ENCODE data around the gene TCP11.

Gene TCP11

DNA sequence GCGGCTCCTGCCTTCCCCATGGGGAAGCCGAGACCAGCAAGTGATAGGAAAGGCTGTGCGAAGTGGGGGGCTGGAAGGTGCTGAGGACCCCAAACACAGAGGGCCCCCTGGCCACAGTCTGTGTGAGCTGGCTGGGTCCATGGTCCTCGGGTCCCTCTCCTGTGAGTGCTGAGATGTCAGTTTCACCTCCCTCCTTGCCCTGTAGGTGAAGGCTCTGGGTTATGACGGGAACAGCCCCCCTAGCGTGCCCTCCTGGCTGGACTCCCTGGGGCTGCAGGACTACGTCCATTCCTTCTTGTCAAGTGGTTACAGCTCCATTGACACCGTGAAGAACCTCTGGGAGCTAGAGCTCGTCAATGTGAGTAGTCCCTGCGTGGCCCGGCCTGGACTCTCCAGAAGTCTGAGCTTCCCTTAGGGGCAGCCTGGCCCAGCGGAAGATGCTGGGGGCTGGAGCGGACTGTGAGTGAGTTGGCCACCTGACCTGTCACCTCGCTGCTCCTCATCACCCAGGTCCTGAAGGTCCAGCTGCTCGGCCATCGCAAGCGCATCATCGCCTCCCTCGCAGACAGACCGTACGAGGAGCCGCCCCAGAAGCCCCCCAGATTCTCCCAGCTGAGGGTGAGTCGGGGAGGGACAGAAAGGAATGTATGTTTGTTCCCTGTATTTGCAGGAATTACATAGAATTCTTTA is 61.7 kb downstream of the TCP11 start:
- no peak for TF ChIP-seq CTCF (conservative IDR thresholded peaks at IDR 0.05)
- no peak overlapping the region for H3K27ac ChIP-seq

DNA sequence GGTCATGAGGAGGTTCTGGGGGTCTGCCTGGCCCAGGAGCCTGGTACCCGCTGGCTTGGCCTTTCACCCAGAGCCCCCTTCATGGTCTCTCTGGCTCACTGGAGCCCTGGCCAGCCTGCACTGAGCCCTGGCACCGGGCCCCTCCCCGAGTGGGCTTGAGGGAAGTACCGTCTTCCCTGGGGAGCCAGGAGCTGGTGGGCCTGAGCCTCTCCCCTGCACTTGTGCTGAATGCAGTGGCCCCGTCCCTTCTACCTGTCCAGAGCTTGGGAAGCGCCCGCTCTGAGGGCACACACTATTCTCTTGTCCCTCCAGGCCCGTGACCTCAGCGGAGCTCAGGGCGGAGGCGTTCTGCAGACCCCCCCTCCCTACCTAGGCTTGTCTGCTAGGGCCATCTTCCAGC is 62.2 kb downstream of the TCP11 start:
- TF ChIP-seq CTCF (conservative IDR thresholded peaks at IDR 0.05), result no peak
- no peak overlapping the region for H3K27ac ChIP-seq

DNA sequence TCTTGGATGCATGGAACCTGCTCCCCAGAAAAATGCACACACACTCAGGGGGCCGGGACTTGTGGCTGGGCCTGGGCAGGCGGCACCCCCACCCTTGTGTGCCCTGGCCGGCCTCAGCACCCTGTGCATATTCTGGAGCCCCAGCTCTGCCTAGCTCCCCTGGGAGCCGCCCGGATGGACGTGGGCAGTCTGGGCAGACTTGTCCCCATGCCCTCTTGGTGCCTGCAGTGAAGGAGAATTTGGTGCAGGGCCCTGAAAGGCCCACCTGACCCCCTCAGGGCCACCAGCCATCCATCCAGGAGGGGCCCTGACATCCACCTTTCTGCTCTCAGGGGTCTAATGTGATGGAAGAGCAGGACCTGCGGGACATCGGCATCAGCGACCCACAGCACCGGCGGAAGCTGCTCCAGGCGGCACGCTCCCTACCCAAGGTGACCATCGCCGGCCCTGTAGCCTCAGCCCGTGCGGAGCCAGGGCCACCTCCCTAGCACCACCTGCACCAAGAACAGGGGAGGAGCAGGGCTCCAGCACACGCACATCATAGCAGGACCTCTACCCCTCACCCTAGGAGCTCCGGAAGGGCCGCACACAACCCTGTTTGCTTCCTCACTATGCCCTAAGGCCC is 62.8 kb downstream of the TCP11 start:
- TF ChIP-seq CTCF (conservative IDR thresholded peaks at IDR 0.05), result no peak
- no peak overlapping the region for H3K27ac ChIP-seq

DNA sequence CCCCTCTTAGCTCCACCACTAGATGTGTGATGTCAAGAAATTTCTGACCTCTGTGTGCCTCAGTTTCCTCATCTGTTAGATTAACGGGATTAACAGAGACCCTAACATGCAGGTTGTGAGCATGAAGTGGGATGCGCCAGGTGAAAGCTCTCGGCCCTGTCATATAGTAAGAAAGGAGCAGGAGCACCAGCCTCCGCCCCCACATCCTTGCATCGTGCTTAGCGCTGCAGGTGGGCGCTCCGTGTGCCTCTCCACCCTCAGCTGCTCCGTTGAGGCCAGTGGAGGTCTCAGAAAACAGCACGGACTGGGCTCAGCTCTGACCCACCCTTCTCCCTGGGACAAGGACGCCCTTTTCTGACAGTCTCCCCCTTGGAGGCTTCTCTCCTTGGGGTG is 63.4 kb downstream of the TCP11 start:
- TF ChIP-seq CTCF (conservative IDR thresholded peaks at IDR 0.05), result no peak

GRCh38 chr6:35076997-35077712 is 64.0 kb downstream of the TCP11 start:
- TF ChIP-seq CTCF (conservative IDR thresholded peaks at IDR 0.05), result no peak
- no peak overlapping the region for H3K27ac ChIP-seq

More for the DNA sequence above, 63.4 kb downstream of the TCP11 start:
- H3K27ac ChIP-seq, result no peak overlapping the region

GRCh38 chr6:35073766-35074471 is 67.2 kb downstream of the TCP11 start:
- H3K27ac ChIP-seq, result no peak overlapping the region
- TF ChIP-seq CTCF (conservative IDR thresholded peaks at IDR 0.05), result no peak

GRCh38 chr6:35073211-35073610 is 67.9 kb downstream of the TCP11 start:
- TF ChIP-seq CTCF (conservative IDR thresholded peaks at IDR 0.05), result no peak
- no peak overlapping the region for H3K27ac ChIP-seq

Measured in VCaP (cell line).